ENCODE measurements around the gene FGF2.

FGF2 gene

DNA sequence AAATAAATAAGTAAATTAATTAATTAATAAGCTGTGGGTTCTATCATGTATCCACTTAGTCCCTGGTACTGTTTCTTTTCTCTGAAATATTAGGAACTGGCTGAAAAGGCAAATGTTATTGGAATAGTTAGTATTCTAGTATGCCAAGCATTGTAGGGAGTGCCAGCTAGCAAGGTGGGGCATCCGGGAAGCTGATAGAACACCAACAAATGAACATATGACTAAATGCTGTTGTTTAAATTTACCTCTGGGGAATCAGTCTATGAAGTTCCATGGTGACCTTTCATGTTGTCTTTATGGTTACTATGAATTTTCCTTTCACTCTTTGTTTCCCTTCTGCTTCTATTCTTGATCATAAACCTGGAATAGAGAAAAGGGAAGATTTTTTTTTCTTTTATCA is 63.1 kb downstream of the FGF2 start:
- no peak for DNase-seq (ENCODE audit: extremely low read depth in 1 of 2, low read depth in 1 of 2)

DNA sequence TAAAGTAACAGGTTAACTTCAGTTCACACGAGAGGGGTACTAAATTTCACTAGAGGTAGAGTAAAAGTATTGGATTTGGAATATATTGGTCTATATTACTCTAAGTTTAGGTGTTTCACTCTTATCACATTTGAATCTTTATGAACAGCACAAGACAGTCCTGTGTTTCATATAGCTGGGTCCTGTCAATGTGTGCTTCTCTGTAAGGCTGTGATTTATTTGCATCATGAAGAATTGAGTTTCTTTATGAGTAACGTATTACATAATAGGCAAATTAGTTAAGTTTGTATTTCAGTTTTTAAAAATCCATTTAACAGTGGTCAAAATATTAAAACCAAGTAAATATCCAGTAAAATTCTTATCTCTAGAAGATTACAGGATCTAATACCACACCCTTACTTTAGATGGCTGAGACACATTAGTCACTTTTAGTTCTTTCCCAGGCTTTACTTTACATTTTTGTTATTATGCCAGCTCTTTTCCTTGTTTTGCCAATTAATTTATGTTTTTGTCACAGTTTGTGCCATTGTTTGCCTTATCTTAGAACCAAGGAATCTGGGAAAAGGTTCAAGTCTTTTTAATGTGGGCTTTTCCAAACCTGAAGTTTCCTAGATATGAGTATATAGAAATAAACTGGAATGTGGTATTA is 63.6 kb downstream of the FGF2 start:
- no peak for DNase-seq (ENCODE audit: extremely low read depth in 1 of 2, low read depth in 1 of 2)

DNA sequence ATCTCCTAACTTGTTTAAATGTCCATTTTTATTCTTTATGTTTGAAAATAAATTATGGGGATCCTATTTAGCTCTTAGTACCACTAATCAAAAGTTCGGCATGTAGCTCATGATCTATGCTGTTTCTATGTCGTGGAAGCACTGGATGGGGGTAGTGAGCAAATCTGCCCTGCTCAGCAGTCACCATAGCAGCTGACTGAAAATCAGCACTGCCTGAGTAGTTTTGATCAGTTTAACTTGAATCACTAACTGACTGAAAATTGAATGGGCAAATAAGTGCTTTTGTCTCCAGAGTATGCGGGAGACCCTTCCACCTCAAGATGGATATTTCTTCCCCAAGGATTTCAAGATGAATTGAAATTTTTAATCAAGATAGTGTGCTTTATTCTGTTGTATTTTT is 68.2 kb downstream of the FGF2 start:
- no peak for DNase-seq (ENCODE audit: extremely low read depth in 1 of 2, low read depth in 1 of 2)

DNA sequence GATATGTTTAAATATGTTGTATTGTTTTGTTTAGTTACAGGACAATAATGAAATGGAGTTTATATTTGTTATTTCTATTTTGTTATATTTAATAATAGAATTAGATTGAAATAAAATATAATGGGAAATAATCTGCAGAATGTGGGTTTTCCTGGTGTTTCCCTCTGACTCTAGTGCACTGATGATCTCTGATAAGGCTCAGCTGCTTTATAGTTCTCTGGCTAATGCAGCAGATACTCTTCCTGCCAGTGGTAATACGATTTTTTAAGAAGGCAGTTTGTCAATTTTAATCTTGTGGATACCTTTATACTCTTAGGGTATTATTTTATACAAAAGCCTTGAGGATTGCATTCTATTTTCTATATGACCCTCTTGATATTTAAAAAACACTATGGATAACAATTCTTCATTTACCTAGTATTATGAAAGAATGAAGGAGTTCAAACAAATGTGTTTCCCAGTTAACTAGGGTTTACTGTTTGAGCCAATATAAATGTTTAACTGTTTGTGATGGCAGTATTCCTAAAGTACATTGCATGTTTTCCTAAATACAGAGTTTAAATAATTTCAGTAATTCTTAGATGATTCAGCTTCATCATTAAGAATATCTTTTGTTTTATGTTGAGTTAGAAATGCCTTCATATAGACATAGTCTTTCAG is 68.8 kb downstream of the FGF2 start:
- DNase-seq (ENCODE audit: extremely low read depth in 1 of 2, low read depth in 1 of 2) = no peak

DNA sequence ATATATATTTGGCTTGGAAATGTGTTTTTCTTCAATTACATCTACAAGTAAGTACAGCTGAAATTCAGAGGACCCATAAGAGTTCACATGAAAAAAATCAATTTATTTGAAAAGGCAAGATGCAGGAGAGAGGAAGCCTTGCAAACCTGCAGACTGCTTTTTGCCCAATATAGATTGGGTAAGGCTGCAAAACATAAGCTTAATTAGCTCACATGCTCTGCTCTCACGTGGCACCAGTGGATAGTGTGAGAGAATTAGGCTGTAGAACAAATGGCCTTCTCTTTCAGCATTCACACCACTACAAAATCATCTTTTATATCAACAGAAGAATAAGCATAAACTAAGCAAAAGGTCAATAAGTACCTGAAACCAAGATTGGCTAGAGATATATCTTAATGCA is 69.6 kb downstream of the FGF2 start:
- no peak for DNase-seq (ENCODE audit: extremely low read depth in 1 of 2, low read depth in 1 of 2)

DNA sequence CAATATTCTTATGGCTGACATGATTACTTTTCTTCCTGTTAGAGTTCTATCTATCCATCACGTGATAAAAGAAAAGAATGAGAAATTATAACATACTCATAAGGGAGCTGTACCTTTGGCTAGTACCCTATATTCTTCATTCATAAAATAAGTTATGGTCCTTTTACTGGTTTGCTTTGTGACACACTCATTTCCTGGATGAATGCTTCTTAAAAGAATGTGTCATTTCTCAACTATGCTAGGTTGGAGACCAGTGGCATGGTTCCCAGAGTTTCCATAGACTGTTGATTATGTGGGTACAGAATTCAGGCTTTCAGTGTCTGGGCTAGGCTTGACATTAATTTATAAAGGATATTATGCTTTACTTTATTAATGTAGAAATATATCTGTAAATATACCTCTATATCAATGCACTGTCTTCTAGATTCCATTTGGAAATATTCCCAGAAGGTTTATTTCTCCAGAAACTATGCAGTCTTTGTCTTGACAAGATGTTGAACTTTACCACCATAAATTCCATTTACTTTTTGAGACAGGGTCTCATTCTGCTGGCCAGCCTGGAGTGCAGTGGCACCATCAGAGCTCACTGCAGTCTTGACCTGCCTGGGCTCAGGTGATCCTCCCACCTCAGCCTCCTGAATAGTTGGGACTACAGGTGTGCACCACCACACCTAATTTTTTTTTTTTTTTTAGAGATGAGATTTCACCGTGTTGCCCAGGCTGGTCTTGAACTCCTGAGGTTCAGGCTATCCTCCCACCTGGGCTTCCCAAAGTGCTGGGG is 71.9 kb downstream of the FGF2 start:
- no peak for DNase-seq (ENCODE audit: extremely low read depth in 1 of 2, low read depth in 1 of 2)

DNA sequence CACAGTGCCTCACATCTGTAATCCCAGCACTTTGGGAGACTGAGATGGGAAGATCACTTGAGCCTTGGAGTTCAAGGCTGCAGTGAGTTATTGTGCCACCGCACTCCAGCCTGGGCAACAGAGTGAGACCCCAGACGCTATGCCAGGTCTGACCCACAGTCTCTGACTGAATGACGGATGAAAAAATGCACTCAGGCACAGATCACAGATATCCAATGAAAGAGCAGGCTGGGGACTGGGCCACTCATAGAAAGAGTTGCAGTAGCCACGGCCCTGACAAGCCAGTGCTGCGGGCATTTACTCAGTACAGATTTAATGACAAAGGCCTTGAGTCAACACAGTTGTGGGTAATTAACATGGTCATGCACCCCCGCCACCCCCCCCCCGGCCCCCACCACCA is 73.1 kb downstream of the FGF2 start:
- no peak for DNase-seq (ENCODE audit: extremely low read depth in 1 of 2, low read depth in 1 of 2)

DNA sequence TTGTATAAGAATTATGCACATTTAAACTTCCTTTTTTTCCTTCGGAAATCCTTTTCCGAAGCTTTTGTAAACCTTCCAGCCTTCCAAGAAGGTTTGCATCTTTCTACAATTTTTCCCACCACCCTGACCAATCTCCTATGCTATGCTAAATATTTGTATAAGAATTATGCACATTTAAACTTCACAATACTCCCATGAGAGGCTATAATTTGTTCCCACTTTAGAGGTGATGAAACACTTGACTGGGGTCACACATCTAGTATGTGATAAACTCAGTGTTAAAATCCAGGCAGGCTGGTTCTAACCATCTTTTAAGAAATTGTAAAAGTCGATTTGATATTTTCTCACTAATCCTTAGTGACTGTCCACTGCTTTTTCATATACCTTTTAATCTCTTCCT is 73.7 kb downstream of the FGF2 start:
- DNase-seq (ENCODE audit: extremely low read depth in 1 of 2, low read depth in 1 of 2) = no peak

DNA sequence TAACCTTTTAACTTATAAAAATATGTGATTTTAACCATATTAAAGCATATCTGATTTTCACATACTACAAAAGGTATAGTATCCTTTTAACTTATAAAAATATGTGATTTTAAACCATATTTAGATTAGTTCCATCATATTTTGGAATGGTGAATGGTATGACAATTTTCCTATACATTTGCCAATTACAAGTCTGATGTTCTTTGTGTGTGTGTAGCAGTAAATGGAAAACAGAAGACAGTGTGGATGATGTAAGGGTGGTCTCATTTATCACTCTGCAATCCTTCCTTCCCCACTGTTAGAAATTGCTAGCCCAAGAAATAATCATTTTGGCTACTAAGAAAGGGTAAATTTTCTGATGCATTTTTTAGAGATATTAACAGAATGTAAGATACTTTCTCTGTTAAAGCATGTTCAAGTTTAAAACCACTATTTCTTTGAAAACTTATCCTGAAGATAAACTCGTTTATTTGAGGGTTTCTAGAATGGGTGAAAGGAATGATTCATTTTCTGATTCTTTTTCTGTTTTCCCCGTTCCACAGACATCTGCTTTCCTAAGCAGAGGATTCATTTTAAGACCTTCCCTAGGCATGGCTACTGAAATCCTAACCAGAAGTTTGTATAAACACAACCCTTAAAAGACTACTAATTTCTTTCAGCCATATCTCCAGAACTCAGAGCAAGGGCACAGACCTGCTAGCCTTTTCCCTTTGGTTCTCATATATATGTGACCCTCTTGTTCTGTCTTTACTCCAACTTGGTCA is 74.8 kb downstream of the FGF2 start:
- no peak for DNase-seq (ENCODE audit: extremely low read depth in 1 of 2, low read depth in 1 of 2)

DNA sequence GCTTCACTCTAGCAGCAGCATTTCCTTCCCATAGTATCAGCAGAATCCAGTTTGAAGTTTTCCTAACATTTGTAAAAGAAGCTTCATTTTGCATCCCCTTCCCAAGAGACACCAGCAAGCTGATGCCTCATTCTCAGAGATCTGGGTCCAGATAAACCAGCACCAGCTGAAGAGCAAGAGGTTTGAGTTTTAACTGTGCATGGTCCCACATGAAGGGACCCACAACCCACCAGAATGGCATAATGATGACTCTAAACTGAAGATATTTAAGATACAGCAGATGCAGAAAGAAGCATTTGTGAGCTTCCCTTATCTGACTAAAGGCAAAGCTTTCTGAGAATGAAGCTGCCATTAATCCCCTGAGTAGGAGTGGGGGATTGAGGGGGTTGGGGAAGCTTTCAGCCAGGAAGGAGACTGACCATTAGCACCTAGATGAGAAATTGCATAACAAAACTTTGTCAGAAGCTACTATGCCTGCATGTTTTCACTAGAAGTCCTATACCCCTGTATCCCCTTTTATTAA is 77.2 kb downstream of the FGF2 start:
- DNase-seq (ENCODE audit: extremely low read depth in 1 of 2, low read depth in 1 of 2) = no peak

DNA sequence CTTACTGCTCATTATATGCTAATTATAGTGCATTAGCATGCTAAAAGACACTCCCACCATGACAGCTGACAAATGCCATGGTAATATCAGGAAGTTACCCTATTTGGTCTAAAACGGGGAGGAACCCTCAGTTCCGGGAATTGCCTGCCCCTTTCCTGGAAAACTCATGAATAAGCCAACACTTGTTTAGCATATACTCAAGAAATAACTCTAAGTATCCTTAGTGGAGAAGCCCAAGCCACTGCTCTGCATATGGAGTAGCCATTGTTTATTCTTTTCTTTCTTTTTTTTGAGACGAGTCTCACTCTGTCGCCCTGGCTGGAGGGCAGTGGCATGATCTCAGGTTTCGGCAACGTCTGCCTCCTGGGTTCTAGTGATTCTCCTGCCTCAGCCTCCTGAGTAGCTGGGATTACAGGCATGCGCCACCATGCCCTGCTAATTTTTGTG is 80.3 kb downstream of the FGF2 start:
- DNase-seq (ENCODE audit: extremely low read depth in 1 of 2, low read depth in 1 of 2) = no peak

DNA sequence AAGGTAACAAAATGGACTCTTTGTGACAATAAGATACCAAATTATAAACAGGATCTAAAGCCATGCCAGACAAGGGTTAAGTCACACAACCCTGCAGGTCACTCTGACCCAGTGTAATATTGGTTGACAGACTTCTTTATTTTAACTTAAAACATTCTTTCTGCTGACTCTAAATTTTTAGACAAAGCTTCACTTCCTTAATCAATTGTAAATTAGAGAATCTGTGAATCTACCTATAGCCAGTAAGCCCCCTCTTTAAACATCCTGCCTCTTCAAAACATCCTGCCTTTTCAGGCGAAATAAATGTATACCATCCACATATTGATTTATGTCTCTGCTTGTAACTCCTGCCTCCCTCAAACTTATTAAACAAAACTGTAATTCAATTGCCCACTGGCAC is 81.6 kb downstream of the FGF2 start:
- no peak for DNase-seq (ENCODE audit: extremely low read depth in 1 of 2, low read depth in 1 of 2)

DNA sequence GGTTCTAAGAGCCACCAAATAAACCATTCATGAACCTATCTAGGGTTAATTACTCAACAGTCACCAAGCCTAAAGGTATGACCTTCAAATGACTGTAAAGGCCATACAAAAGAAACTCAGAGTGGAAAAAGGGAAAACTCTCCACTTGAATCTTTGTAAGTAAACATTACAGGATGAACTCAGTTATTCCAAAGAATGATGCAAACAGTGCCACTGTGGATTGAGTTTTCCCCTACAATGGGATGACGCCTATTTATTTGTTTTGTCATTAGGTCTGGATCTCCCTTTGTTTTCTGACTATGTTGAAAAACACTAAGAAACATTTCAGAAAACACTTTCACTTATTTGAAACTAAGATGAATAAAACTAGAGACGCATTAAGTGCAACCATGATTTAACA is 83.1 kb downstream of the FGF2 start:
- no peak for DNase-seq (ENCODE audit: extremely low read depth in 1 of 2, low read depth in 1 of 2)

DNA sequence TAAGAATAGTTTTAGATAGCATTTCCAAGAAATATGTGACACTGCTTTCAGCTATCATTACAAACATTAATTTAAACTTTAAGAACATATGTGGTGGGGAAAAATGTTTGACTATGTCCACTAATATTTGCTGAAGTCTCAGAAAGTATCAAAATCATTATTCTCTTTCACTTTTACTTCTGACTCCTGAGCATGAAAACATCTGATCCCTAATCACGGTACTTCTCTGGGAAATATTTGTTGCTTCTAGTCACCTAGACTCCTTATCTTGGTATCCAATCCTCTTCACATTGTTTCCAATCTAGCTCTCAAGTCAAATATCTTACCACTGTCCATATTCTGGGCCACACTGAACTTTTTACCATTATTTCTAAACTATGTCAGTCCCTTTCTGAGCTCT is 85.0 kb downstream of the FGF2 start:
- DNase-seq (ENCODE audit: extremely low read depth in 1 of 2, low read depth in 1 of 2) = no peak

DNA sequence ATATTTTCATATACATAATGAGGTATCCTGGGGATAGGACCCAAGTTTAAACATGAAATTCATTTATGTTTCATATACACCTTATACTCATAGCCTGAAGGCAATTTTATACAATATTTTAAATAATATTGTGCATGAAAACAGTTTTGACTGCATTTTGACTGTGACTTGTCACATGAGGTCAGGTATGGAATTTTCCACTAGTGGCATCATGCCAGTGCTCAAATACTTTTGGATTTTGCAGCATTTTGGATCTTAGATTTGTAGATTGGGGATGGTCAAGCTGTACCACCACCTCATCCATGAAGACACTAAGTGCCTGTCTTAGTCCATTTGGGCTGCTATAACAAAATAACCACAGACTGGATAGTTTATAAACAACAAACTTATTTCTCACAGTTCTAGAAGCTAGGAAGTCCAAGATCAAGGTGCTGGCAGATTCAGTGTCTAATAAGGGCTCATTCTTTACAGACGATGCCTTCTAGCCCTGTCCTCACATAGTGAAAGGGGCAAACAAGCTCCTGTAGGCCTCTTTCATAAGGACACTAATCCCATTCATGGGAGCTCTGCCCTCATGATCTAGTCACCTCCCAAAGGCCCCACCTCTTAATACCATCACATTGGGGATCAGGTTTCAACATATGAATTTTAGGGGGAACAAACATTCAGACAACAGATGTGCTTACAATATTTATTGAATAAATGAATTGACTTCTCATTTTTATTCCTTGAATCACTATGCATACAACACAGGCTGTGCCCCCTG is 86.4 kb downstream of the FGF2 start:
- no peak for DNase-seq (ENCODE audit: extremely low read depth in 1 of 2, low read depth in 1 of 2)

DNA sequence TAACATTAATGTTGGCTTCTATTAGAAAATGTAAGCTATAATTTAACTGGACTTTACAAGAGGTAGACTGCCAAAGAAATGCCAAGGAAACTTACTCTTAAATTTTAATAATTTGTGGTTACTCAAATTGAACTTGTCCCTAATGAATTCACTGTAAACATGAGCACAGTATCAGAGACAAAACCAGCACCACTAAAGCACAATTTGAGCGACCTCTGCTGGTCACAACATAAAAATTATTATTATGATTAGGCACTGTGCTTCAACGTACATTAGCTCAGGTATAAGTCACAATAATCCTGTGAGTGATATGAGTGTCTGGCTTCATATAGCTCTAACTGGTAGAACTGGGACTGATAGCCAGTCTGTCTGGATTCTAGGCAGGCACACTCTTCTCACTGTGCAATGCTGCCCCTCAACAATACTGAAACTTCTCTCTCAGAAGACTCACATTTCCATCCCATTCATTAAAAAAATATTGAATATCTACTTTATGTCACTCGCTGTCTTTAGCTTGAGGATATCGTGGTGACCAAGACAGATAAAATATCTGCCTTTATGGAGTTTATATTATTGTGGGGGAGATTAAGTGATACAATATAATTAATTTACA is 87.8 kb downstream of the FGF2 start:
- DNase-seq (ENCODE audit: extremely low read depth in 1 of 2, low read depth in 1 of 2) = no peak

DNA sequence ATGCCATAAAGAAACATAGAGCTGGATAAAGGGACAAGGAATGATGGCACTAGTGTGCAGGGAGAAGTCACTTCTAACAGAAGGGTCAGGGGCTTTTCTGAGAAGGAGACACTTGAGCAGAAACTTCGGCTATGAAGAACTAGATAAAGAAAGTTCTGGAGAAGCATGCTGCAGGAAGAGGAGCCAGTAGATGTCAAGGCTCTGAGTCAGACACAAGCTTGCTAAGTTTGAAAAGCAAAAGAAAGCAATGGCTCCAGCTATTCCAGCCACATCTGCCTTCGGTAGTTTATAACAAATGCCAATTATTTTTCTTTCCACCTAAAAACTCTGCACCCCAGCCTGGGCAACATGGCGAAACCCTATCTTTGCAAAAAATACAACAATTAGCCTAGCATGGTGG is 88.3 kb downstream of the FGF2 start:
- no peak for DNase-seq (ENCODE audit: extremely low read depth in 1 of 2, low read depth in 1 of 2)

DNA sequence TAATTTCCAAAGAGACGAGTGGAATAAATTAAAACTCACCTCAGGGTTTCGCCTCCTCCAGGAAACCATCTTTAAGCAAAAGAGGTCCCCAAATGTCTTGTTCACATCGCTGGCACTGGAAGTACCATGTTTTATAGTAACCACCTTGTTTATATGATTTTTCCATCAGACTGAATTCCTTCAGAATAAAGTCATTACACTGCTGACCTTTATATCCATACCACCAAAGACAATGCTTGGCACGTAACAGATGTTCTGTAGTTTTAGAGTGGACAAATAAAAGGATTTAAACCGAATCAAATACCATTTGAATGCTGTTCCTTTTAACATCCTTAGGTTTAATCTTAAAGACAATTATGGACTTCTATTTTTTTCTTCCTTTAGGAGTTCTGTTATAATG is 91.1 kb downstream of the FGF2 start:
- DNase-seq (ENCODE audit: extremely low read depth in 1 of 2, low read depth in 1 of 2) = no peak

DNA sequence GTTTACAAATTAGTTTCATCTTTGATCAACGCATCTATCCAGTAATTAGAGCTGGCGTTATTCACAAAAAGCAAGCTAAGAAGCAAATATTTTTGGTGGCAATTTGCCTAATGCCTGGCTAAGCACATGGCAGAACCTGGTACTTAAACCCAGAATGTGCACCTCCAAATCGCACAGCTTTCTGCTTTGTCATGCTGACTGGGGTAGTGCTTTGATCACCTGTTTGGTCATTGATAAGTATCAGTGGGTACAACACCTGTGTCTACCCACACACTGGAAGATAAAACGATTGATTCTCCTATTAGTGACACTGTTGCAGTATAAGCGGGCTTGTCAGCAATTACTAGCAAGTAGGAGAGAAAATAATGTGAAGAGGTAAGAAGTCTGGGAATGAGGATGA is 93.8 kb downstream of the FGF2 start:
- no peak for DNase-seq (ENCODE audit: extremely low read depth in 1 of 2, low read depth in 1 of 2)

DNA sequence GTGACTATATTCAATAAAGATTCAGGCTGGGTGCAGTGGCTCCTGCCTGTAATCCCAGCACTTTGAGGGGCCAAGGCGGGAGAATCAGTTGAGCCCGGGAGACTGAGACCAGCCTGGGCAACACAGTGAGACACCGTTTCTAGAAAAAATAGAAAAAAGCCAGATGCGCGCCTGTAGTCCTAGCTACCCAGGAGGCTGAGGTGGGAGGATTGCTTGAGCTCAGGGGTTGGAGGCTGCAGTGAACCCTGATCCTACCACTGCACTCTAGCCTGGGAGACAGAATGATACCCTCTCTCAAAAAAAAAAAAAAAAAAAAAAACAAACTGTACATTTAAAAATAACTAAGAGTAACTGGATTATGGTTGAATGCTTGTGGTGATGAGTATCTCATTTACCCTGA is 94.7 kb downstream of the FGF2 start:
- no peak for DNase-seq (ENCODE audit: extremely low read depth in 1 of 2, low read depth in 1 of 2)

Measured in activated CD8-positive, alpha-beta memory T cell treated with anti-CD3 and anti-CD28 coated beads for 1 hour (primary cell).